Activated naive CD8-positive, alpha-beta T cell treated with anti-CD3 and anti-CD28 coated beads, Interleukin-2, amount 50 U/mL, for 16 hours (primary cell): ENCODE results near the gene GRIA3.

ENCODE experiments used
- DNase-seq: peaks from one replicate; pipeline ENCODE4 v3.0.0-alpha.2; 2020; ENCODE audit warnings: low read depth, low spot score

The GRIA3 gene

DNA sequence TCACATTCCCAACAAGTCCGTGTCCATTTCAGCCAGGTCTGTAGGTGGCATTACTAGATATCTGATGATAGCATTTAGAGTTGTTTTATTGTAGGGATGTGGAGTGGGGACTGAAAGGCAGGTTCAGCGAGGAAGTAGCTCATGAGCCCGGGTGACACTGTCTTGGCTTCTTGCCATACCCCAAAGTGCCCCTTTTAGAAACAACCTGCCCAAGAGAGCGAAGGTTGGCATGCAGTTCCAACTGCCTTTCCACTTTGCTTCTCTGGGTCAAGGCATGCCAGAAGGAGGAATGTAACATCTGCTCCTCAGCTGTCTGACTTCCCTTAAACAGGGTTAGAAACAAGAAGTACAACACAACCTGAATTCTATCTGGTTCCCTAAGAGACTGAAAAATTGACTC, 9.0 kb downstream of the GRIA3 start:
- no peak for DNase-seq

DNA sequence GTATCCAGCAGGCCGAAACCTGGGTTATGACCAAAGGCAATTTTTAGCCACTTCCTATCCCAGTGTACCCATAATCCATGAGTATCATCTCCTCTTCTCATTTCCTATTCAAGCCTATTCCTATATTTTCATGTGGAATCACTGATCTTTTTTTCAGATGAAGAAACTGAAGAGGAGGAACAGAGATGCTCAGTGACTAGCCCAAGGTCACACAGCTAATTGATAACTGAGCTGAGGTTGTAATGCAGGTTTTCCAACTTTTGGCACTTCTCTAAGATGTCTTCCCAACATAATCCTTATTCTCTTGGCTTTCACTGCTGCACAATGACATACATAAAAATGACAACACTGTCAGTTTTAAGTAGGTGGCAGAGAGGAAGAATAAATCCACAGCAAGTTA, 15.3 kb downstream of the GRIA3 start:
- no peak for DNase-seq

DNA sequence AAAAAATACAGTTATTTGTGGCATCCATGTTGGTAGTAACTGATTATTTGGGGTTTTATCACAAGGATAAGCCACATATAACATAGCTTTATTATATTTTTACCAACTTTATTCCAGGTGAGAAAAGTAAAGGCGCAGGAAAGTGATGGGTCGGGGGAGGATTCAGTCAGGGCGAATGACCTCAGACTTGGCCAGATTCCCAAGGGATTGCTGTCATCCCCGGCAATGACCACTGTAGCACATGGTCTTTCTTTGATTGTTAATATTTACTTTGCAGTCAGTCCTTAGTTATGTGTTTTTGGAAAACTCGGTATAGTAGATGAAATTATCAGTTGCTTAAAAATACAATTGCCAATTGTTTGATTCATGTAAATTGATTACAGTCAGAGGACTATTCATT, 17.6 kb downstream of the GRIA3 start:
- DNase-seq, result no peak

DNA sequence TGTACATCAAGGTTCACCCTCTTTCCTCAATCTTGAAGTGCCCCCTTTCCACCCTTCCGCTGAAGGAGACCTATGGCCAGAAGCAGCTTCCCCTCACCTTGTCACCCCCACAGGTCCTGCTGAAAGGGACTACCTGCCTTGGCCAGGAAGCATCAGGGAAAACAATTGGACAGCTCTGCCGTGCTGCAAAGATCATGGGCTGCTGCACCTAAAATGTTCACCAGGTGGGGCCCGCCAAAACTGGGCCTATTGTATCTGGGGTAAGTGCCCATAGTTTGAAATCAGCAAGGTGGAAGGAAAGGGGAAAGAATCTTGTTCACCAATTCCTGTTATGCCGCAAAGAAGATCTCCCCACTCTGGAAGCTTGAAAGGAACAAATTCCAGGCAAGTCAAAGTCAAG, 18.4 kb downstream of the GRIA3 start:
- no peak for DNase-seq

DNA sequence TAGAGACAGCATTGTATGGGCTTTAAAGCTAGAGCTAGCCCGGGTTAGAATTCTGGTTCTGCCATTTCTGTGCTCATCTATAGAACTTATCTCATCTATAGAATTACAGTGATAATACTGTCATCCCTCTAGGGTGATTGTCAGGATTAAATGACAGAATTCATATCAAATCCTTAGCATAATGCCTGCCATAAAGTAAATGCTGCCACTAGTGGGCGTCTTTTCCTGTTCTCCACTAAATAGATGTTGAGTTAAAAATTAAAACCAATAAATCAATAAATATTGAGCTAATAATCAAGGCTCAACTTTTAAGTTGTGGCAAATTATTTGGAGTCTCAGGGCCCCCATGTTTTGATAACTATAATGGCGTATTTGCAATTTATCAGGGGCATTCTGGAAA, 19.7 kb downstream of the GRIA3 start:
- DNase-seq, result no peak

DNA sequence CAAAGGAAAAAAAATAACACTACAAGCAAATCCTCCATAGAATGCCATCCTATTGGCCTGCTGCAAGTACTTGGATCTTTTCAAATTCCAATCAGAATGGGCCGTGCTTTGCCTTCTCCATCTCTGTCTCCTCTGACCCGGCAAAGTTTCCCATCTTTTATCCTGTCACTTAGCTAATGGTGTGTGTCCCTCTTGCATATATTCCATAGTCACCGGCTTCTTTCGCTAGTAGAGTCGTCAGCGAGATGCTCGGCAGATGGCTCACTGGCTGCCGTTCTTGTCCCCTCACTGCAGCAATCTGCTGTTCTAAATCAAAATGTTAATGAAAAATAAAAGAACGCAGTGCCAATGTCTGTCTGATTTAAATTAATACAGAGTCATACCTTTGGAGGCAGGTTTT, 22.1 kb downstream of the GRIA3 start:
- DNase-seq, result no peak

DNA sequence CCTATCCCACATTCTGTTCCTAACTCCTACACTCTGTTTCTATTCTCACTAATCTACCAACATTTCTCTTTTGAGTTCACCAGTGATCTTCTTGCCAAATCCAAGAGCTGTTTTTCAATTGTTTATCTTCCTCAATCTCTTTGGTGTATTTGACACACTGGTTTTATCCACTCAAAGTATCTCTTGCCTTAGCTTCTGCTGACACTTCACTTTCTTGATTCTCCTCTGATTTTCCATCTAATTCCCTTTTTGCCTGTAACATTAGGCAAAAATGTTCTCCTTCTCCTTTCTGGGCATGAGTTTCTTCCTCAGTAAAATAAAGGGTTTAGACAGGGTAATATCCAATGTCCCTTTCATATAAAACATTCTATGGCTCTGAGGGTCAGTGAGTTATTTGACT, 26.2 kb downstream of the GRIA3 start:
- no peak for DNase-seq

DNA sequence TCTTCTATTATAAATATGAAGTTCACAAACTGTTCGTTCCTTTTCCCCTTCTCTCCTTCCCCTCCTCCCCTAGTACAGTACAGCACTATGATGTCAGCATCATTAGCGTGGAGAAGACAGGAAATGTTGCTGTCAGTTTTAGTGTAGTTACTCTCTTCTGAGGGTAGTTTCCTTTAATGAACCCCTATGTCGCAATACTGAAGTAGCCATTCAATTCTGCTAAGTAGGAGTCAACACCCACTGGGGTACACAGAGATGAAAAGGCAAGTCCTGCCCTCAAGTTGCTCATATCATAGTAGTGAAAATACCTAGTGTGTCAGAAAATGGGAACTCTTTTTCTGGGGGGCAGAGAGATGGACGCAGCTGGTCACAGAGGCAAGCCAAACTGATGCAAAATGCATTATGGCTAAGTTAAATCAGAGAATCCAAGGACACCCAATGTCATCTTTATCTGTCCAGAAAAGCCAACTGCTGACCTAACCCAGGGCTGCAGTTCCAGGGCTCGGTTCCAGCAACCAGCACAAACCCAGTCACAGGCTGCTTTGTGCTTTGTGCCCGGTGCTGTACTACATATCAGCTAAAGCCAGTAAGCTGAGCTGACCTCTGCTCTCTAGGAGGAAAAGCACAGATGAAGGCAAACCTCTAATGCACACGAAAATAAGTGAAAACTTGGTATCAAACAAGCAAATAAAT, 31.5 kb downstream of the GRIA3 start:
- DNase-seq, result no peak

DNA sequence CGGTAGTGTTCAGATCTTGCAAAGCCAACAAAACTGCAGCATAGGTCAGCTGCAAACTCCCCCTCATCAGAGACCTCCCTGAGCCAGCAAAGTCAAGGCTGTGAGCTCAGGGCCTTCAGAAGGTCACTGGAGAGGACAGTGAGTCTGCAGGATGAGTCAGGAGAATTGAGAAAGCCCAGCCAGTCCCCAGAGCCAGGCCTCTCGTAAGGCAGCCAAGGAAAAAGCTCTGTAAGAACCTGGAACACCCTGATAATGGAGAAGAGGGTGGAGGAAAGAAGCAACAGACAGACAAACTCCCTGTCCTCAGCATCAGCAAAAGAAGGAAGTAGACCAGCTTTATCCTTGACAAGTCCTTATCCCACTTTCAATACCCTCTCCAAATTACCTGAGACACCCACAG, 33.0 kb downstream of the GRIA3 start:
- DNase-seq, result no peak

DNA sequence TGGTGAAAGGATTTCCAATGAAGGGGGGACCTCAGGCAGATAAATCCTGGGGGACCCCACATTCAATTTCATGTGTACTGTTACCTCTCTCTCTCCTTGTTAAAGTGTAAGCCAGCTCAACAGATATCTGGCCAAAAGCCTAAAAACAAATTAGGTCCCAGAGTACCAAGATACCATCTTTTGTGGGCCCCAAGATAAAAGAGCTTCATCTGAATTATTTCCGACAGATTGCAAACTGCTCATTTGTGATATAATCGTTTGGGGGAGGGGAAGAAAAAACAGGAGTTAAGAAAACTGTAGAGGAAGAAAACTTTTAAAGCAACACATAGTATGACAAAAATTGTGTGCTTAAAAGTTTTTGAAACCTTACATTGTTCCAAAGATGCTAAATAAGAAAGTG, 33.6 kb downstream of the GRIA3 start:
- no peak for DNase-seq

DNA sequence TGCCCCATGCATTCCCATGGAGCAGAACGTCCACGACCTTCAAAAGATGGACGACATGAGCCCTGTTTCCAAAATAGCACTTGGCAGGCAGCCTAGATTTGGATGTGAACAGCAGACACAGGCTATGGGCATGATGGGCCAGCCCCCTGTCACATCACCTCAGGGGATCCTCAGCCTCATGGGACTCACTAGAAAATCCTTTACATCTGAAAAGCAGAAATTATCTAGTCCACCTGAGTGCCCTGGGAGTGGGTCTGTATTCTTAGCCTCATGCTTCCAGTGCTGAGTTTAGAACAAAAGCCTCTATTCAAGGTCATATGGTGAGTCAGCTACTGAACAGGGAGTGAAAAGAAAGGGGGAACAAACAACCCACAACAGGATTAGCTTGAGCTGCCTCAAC, 35.8 kb downstream of the GRIA3 start:
- no peak for DNase-seq

DNA sequence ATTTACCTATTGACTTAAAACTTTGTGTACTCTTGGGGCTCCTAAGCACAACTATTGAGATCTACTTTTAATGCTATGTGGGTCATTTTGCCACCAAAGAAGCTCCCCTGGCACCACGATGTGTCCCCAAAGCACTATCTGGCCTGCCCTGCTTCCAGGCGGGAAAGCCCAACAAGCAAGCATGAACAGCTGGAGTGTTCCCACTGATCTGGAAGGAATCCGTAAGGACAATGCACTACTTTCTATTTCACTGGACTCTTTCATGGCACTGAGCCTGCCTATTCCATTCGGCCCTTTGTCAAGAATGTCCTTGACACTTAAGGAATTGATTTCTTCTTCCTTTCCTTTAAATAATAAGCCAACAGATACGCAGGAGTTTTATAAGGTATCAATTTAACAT, 38.8 kb downstream of the GRIA3 start:
- no peak for DNase-seq

DNA sequence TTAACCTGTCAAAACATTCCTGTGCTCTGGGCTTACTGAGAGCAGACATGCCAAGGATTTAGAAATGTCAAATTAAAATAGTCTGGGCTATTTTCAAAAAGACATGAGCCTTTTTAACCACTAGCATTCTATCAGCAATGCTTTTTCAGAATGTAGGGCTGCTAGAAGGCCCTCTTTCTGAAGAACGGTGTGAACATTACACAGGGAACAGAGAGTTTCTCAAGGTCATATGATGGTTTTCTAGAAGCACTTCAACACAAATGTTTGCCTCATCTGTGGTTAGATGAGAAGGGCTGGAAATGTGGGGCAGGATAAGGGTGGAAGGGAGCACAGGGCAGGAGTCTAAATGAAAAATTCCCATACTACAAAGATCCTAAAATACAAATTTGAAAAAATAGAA, 39.3 kb downstream of the GRIA3 start:
- no peak for DNase-seq

DNA sequence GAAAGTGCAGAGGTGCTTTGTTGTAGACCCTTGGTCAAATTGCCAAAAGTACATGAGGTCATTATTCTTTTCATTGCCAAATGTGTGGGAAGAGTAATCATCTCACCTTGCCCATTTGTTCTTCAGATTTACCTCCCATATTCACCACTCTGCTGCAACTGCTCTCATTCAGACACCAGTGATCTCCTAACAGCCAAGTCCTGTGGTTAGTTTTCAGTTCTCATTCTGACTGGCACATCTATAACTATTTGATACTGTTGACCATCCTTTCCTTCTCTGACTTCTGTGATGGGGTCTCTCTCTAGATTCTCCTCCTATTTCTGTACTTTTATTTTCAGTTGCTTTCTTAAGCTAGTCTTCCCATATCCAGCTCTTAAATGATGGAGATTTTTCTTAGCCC, 39.8 kb downstream of the GRIA3 start:
- no peak for DNase-seq

DNA sequence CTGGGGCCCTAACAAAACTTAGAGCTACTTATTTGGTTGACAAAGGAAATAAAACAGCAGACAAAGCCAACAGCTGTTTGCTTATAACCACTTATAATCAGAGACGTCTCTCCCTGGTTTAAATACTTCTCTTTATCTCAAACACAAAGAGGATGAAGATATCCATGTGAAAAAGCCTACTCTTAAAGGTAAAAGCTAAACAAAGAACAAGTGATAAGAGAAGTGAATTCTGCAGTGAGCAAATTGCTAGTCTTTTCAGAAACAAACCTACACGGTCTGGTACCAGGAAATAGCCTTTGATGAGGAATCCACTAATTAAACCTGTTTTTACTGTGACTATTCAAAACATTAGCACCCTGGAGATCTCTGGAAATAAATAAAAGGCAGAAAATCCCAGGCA, 46.7 kb downstream of the GRIA3 start:
- no peak for DNase-seq

DNA sequence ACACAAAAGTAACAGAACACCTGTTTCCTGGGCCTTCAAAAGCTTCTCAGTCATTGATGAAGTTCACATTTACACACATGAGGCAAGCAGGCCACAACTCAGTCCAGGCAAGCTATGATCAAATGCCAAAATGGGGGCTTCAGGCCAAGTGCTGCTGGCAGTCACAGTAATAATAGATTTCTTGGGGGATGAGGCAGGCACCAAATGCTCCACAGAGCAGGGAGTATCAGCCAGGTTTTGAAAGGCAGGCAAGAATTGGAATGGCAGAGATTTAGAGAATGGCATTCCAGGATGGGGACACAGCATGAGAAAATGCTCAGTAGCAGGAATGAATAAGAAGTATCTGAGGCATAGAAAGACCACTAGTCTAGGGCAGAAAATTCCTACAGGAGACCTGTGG, 52.8 kb downstream of the GRIA3 start:
- DNase-seq, result no peak

DNA sequence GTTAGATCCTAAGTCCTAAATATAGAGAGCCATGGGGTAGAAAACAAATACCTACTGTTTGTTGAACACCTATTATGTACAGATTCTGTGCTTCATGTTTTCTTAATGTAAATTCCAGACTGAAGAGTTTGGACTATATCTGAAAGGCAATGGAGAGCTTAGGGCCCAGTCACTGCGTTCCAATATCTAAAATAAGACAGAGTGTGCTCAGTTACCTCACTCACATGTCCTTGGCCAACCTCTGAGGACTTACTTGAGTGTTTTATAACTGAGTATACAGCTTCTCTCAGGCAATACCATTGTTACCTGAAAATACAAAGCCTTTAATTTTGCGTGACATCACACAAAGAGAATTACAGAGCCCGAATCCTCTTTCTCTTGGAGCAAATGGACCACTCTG, 53.2 kb downstream of the GRIA3 start:
- no peak for DNase-seq

DNA sequence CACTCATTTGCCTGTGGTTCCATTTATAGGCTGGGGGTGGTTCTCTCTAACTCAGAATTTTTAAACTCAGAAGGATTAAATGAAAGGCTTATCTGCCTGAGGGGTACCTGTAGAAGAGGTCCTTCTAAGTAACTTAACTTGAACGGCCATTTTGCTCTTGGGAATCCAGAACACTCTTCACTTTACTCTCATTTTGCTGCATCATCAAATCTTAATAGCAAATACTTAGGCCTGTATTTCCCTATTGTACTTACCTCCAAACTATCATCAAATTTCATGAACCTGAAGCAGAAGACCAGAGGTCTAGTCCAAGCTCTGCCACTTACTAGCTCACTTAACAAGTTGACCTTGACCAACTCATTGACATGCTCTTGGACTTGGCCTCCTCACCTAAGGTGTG, 70.4 kb downstream of the GRIA3 start:
- no peak for DNase-seq

DNA sequence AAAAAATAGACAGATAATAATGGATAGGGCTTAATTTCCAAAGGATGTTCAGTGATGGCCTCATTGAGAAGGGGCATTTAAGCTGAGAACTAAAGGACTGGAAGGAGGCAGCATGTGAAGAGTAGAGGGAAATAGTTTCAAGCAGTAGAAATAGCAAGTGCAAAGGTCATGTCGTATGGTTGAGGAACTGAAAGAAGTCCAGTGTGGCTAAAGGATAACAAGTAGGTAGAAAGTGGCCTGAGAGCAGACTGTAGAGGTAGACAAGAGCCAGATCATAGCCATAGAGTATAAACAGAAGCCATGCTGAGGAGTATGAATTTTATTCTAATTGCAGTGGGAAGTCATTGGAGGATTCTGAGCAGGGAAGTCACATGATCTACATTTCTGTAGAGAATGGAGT, 72.3 kb downstream of the GRIA3 start:
- DNase-seq, result no peak

DNA sequence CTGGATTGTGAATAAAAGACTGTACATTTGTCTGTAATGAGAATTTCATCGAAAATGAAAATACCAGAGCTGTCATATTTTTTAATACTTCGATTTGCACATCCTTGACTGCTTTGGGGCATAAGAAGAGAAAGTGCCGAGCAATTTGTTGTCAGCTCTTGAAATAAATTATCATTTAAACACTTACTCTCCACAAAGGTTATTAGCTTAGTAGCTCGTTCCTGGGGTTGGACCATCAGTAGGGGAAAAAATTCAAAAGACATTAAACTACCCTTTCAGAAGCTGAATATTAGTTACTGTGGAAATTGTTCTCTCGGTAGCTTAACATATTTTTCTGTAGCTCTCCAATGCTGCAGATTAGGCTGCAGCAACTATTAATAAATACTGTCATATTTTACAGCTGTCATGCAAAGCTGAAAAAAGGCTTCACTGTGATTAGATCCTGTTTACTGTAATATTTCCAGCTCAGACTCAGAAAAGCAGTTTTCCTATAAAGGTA, 76.9 kb downstream of the GRIA3 start:
- no peak for DNase-seq

DNA sequence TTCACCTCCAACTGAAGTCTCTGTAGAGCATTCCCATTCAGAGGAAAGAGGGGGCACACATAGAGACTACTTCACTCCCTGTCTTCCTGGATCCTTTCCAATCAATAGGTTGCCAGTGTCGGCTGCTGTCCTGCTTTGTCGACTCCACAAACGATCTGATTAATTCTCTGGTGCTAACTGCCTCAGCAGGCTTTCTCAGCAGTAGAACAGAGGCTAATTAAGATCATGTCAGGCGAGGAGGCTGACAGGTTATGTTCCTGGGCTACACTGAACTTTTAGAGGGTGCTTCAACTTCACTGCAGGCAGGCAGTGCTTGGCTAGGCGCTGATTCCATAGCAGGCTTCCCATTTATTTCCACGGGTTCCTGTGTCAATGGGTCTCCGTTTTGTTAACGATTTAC, 79.2 kb downstream of the GRIA3 start:
- no peak for DNase-seq

DNA sequence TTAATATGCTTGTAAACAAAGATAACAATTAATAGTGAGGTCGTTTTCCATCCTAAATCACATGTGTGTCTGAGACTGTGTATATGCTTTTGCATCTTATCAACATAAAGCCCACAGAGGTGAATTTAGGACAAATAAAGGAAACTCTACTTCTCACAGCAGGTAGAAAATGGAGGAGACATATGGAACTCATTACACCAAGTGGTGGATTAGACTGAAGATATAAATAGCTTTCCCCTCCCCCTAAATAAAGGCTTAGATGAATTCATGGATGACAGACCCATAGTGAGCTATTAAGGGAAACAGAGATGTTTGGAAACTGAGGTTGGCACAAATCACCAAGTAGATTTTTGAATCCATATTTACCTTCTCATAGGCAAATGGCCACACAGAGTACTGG, 79.7 kb downstream of the GRIA3 start:
- no peak for DNase-seq

DNA sequence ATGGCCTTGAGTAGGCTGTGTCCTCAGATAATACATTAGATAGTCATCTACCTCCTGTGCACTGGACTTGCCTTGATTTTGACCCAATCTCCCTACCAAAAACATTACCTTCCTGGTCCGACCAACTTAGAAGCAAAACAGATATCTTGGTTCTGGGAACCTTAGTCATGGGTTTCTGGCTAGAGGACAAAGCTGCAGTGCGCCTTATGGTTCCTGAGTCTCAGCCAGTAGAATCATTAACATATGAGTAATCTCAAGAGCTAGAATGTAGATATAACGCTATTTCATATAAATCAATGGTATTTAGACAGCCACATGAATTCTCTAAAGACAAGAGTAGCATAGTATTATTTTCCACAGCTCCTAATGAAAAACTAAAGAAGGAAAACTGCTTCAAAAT, 83.1 kb downstream of the GRIA3 start:
- DNase-seq, result no peak

DNA sequence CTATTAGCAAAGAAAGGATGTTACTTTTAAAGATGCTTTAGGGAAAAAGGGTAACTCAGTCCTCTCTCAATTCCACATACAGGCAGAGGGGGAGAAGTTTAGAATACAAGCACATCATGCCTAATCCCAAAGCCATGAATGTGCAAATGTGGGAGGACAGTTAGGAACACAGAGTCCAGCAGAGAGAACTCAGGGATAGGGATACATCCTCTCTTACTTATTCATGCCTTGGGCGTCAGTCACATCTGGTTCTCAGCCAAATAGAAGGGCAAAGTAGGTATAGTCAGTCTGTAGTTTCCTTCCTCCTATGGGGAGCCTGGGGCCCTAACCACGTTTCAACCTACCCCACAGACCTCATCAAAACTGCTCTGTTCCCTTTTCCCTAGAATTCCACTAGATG, 87.8 kb downstream of the GRIA3 start:
- DNase-seq, result no peak
